MCF 10A (cell line): Measurements from ENCODE around the gene TRIM75. TPM values are rescaled to one million over a fixed set of nuclear protein-coding genes. Genes with fewer than 3 reads are reported as not detected.
A peak's percentile ranks its signal among the peaks of the same experiment; 100 is the strongest.

Experiments
- Bru-seq: library from RNA; stranded (reverse); fragments of 400-500 nt; gene quantifications from one replicate; lab custom pipeline; 2021; lab: Mats Ljungman, UMichigan
- BruChase-seq, 2 experiments: library from RNA; stranded (reverse); fragments of 400-500 nt; gene quantifications; one replicate each; lab custom pipeline; 2021; lab: Mats Ljungman, UMichigan
- BruUV-seq: library from RNA; stranded (reverse); fragments of 400-500 nt; replicated peaks from 2 replicates; lab custom pipeline; 2021; lab: Mats Ljungman, UMichigan
- CTCF ChIA-PET: fragments of 300-600 bp; sonication (Branson Sonifier 250); formaldehyde crosslinking; extraction: SDS; loops from one replicate; lab custom pipeline; 2021; ENCODE audit warnings: antibody characterized with exemption, inconsistent platforms; lab: Yijun Ruan, JAX
- POLR2A ChIA-PET: fragments of 300-600, 350-650 bp; sonication (Branson Sonifier 250); formaldehyde crosslinking; extraction: SDS; loops from one replicate; lab custom pipeline; 2020; ENCODE audit warnings: antibody characterized with exemption, inconsistent platforms; lab: Yijun Ruan, JAX
- DNase-seq: peaks from one replicate; pipeline ENCODE4 v3.0.0-alpha.2; 2018; ENCODE audit not compliant: unreplicated experiment
- H3K27ac Mint-ChIP-seq: one replicate; pipeline ENCODE4 v1.8.0; 2022; ENCODE audit warnings: mild to moderate bottlenecking, low read depth, mixed read lengths; ENCODE audit not compliant: unreplicated experiment
- H3K27me3 Mint-ChIP-seq: one replicate; pipeline ENCODE4 v1.8.0; 2022; ENCODE audit warnings: mixed read lengths; ENCODE audit not compliant: insufficient read depth, unreplicated experiment
- H3K36me3 Mint-ChIP-seq: one replicate; pipeline ENCODE4 v1.8.0; 2022; ENCODE audit warnings: mild to moderate bottlenecking, moderate library complexity, mixed read lengths; ENCODE audit not compliant: insufficient read depth, unreplicated experiment
- H3K4me1 Mint-ChIP-seq: one replicate; pipeline ENCODE4 v1.8.0; 2022; ENCODE audit warnings: mixed read lengths; ENCODE audit not compliant: insufficient read depth, unreplicated experiment
- H3K4me3 Mint-ChIP-seq: one replicate; pipeline ENCODE4 v1.8.0; 2022; ENCODE audit warnings: mild to moderate bottlenecking, moderate library complexity, mixed read lengths; ENCODE audit not compliant: unreplicated experiment
- H3K9me3 Mint-ChIP-seq: one replicate; pipeline ENCODE4 v1.8.0; 2022; ENCODE audit warnings: mixed read lengths; ENCODE audit not compliant: unreplicated experiment
- CTCF ChIP-seq: fragments of 200-600 bp; IDR thresholded peaks from one replicate; pipeline ENCODE4 v1.8.0; 2022; ENCODE audit warnings: antibody characterized with exemption, mild to moderate bottlenecking; ENCODE audit not compliant: unreplicated experiment
- intact Hi-C: fragments of 100-400 bp; cut with micrococcal nuclease; formaldehyde crosslinking; loops from 2 replicates; pipeline ENCODE4 v1.14.1; 2022
- long read RNA-seq: library from polyadenylated mRNA; stranded (forward); transcript quantifications from one replicate; pipeline ENCODE4 v2.0.0, GENCODE V29; 2022
- total RNA-seq: library from RNA; stranded (reverse); gene quantifications from 2 replicates; pipeline ENCODE4 v1.2.3, GENCODE V29; 2022

TRIM75 gene
- total RNA-seq (not detected in 2 replicates), Bru-seq, nascent RNA (not detected), BruChase-seq, experiment 1, labeled RNA remaining after a 6-hour chase (percentile 10 among the genes with signal in this experiment), BruChase-seq, experiment 2, labeled RNA remaining after a 2-hour chase (not detected)
- long read RNA-seq = 0 reads

DNA sequence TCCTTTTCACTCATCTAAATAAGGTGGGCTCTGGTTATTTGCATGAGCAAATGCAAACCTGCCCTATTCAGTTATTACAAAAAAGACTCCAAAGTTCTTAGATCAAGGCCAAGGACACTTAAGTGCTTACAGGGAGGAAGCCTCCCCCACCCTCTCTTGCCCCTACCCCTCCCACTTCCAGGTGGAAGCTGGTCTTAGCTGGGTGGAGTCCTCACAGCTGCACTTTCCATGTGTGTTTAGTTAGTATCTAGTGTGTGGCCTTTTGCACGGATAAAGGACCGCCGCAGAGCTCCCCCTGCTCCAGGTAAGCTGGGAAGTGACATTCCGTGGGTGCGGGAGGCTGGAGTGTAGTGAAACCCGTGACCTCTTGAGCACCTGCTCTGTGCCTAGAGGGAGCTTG, at the start of gene TRIM75:
Gene TRIM75, plus strand, starts transcription at position 222 of the 400 bp plus-strand sequence. CDS start 5,282 bp downstream, outside the sequence.
- TF ChIP-seq CTCF = no peak
- CTCF ChIA-PET = no interaction called here
- H3K27me3 Mint-ChIP-seq = no peaks in the 10 kb centered on the region
- BruUV-seq = no TSS peak
- no peaks in the 10 kb centered on the region for H3K9me3 Mint-ChIP-seq
- intact Hi-C loops = no loop called here
- H3K4me1 Mint-ChIP-seq = no peaks in the 10 kb centered on the region
- no peaks in the 10 kb centered on the region for H3K36me3 Mint-ChIP-seq
- no peak within 1 kb of the TSS for H3K4me3 Mint-ChIP-seq
- no peak for DNase-seq
- POLR2A ChIA-PET = no interaction called here
- H3K27ac Mint-ChIP-seq = peak within 1 kb of the TSS; percentile 62

GRCh38 chr4:165005352-165005925, 48.2 kb upstream of the TRIM75 start:
- DNase-seq = no peak
- H3K4me3 Mint-ChIP-seq = no peak overlapping the region
- no TSS peak for BruUV-seq
- intact Hi-C loops = no loop called here
- H3K4me1 Mint-ChIP-seq = no peaks in the 10 kb centered on the region
- no peak for TF ChIP-seq CTCF
- no peaks in the 10 kb centered on the region for H3K36me3 Mint-ChIP-seq
- no peaks in the 10 kb centered on the region for H3K9me3 Mint-ChIP-seq
- POLR2A ChIA-PET = no interaction called here
- CTCF ChIA-PET = no interaction called here
- no peak overlapping the region for H3K27ac Mint-ChIP-seq
- no peaks in the 10 kb centered on the region for H3K27me3 Mint-ChIP-seq

DNA sequence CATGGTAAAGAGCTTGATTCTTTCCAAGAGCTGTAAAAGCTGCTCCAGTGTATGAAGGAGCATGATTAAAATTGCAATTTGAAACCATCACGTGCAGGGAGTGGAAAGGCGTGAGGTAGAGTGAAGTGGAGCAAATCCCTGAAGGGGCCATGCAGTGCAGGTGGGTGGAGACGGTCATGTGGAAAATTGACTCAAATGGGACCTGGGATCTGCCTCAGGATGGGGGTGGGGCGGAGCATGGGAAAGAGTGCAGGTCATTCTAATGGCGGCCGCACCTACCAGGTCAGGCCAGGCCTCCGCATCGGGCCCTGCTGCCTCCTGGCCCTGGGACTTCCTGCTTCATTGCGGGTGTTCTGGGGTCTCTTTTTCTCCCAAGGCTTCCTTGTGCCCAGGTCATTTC, 47.2 kb upstream of the TRIM75 start:
- Mint-ChIP-seq H3K4me3 (no peak overlapping the region), H3K9me3 (no peaks in the 10 kb centered on the region), H3K36me3 (no peaks in the 10 kb centered on the region), H3K27me3 (no peaks in the 10 kb centered on the region), H3K4me1 (no peaks in the 10 kb centered on the region), H3K27ac (no peak overlapping the region)
- POLR2A ChIA-PET = no interaction called here
- DNase-seq = no peak
- TF ChIP-seq CTCF = no peak
- no TSS peak for BruUV-seq
- CTCF ChIA-PET = interaction anchor here (0.6 to 2.5 kb wide), 2 partner anchors 226 to 238 kb away, joined by 3 to 10 read pairs; no protein-coding TSS in a partner anchor
- intact Hi-C loops = no loop called here

- H3K4me1 Mint-ChIP-seq = no peaks in the 10 kb centered on the region
- ChIA-PET CTCF (interaction anchor here (0.6 to 2.5 kb wide), 2 partner anchors 227 to 239 kb away, joined by 3 to 10 read pairs; no protein-coding TSS in a partner anchor), POLR2A (interaction anchor here (0.6 kb wide), 1 partner anchor 241 kb away, joined by 4 read pairs; no protein-coding TSS in a partner anchor)
- no peak for DNase-seq
- H3K27me3 Mint-ChIP-seq = no peaks in the 10 kb centered on the region
- no peaks in the 10 kb centered on the region for H3K36me3 Mint-ChIP-seq
- H3K9me3 Mint-ChIP-seq = no peaks in the 10 kb centered on the region
- no peak overlapping the region for H3K4me3 Mint-ChIP-seq
- intact Hi-C loops = no loop called here
- TF ChIP-seq CTCF = no peak
- H3K27ac Mint-ChIP-seq = no peak overlapping the region
- BruUV-seq = no TSS peak
These were observed 46.8 kb upstream of the TRIM75 start for GRCh38 chr4:165006886-165007285.
